ENCODE results near the gene SPATA31D1.

Gene SPATA31D1

GRCh38 chr9:82021198-82021597 is 32.6 kb downstream of the SPATA31D1 start:
- in situ Hi-C loops (cut with MboI; ENCODE audit: low sequenced_read_pairs) = no loop called here

DNA sequence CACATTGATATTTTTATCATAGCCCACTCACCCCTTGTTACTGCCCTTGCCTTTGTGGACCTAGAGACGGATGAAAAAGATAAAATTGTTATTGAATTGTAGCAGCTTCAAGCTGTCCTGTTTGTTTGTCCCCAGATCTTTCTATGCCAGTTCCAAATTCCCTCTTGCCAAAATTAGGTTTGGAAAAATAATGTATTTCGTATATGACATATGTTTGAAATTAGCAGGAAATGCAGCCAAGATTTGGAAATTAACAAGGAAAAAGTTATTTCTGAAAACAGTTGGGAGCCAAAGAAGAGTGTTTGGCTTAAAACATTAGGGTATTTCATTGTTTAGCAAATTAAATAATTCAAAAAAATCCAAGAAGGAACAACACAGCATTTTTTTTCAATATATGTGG is 33.5 kb downstream of the SPATA31D1 start:
- in situ Hi-C loops (cut with MboI; ENCODE audit: low sequenced_read_pairs) = no loop called here

GRCh38 chr9:82024908-82025307 is 36.3 kb downstream of the SPATA31D1 start:
- in situ Hi-C loops (cut with MboI; ENCODE audit: low sequenced_read_pairs) = no loop called here

- in situ Hi-C loops (cut with MboI; ENCODE audit: low sequenced_read_pairs) = no loop called here
Observed at GRCh38 chr9:82031538-82032280, 43.1 kb downstream of the SPATA31D1 start.

DNA sequence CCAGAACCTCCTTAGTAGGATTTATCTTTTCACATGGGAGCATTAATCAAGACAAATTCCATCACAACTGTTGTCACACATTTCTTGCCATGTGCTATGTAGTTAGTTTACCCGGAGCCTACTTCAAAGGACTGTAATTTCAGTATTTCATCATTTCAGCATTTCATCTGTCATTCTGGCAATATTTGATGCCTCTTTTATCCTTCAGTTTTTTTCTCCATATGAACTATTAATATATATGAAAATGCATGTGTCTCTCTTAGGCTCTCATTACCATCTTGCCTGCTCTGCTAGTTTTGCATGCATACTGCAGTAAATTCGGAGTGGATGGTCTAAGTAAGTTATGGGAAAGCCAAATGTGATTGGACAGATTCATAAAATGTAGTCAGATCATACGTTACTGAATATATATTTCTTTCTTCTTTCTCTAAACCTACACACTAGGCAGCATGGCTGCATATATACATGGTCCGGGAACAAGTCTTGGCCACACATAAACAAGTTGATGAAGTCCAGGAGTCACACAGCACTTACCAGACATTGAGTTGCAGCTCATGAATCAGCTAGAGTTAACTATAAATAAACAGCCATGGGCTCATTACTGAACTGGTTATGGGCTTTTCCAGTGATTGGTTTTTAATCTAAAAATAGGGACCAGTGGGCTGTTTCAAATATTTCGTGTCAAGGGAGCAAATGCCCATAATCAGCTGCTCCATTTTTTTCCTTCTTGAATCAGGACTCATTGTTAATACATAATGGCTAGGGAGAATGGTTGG is 46.6 kb downstream of the SPATA31D1 start:
- in situ Hi-C loops (cut with MboI; ENCODE audit: low sequenced_read_pairs) = no loop called here

DNA sequence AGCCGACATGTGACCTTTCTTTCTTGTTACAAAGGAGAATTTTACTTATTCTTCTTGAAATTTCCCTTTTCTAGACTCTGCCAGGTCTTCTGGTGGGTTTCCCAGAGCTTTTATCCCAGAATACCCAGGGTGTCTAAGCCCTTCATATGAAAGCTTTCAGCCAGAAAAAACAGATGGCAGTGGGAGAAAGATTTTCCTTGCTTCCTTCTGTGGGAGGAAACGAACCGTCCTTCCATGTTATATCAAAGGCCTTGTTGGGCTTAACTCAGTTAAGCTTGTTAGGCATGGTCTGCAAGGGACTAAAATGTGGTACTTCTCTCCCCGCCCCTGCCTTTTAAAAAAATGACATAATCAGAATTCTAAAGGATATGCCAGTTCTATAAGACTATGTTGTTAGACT is 47.5 kb downstream of the SPATA31D1 start:
- in situ Hi-C loops (cut with MboI; ENCODE audit: low sequenced_read_pairs) = no loop called here

- in situ Hi-C loops (cut with MboI; ENCODE audit: low sequenced_read_pairs) = no loop called here
Observed at GRCh38 chr9:82037126-82037525, 48.6 kb downstream of the SPATA31D1 start.

- in situ Hi-C loops (cut with MboI; ENCODE audit: low sequenced_read_pairs) = no loop called here
Observed at GRCh38 chr9:82038897-82039296, 50.3 kb downstream of the SPATA31D1 start.

Measured in HL-60/S4 treated with phorbol 12-myristate 13-acetate at 8.2 ng/mL for 4 days and 3 days (cell line).